Loucy (cell line): ENCODE measurements around the gene OR10A2.

Experiments used
- EZH2phosphoT487 ChIP-seq: fragments of 200-600 bp; IDR thresholded peaks from 2 replicates; pipeline ENCODE4 v1.6.1; 2018; ENCODE audit warnings: antibody characterized with exemption, mild to moderate bottlenecking, moderate library complexity, borderline replicate concordance
- TF ChIP-seq, protein P1 (sequence below): fragments of 200-600 bp; sonication (generic); conservative IDR thresholded peaks from 2 replicates; pipeline ENCODE4 v1.5.1; 2014; ENCODE audit warnings: mild to moderate bottlenecking, antibody characterized with exemption, low read length

DNA sequence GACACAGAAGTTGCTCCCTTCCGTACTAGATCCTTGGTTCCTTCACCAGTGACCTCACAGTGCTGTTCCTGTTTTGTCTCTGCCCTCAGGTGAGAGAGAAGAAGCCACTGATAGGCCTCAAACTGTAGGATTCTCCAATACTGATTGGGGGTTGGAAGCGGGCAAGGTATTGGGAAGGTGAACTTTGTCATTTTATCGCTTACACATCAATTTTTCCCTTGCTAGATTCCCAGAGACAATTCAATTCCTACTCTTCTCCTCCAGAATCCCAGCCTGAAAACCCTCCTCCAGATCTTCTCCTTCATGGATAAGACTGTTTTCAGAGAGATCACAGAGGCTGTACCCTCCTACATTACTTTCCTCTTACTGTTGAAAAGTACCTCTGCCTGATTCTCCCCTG lies 48.5 kb downstream of the OR10A2 start:
- TF ChIP-seq, protein P1, sequence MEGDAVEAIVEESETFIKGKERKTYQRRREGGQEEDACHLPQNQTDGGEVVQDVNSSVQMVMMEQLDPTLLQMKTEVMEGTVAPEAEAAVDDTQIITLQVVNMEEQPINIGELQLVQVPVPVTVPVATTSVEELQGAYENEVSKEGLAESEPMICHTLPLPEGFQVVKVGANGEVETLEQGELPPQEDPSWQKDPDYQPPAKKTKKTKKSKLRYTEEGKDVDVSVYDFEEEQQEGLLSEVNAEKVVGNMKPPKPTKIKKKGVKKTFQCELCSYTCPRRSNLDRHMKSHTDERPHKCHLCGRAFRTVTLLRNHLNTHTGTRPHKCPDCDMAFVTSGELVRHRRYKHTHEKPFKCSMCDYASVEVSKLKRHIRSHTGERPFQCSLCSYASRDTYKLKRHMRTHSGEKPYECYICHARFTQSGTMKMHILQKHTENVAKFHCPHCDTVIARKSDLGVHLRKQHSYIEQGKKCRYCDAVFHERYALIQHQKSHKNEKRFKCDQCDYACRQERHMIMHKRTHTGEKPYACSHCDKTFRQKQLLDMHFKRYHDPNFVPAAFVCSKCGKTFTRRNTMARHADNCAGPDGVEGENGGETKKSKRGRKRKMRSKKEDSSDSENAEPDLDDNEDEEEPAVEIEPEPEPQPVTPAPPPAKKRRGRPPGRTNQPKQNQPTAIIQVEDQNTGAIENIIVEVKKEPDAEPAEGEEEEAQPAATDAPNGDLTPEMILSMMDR: no peak
- no peak for TF ChIP-seq EZH2phosphoT487
